GM12872 (cell line): Measurements from ENCODE around the gene PAM16.

ENCODE experiments used
- CTCF ChIP-seq: IDR thresholded peaks from 3 replicates; pipeline ENCODE4 v1.5.1; 2011; ENCODE audit warnings: low read depth, mild to moderate bottlenecking, low read length, moderate library complexity; ENCODE audit not compliant: insufficient read depth

The PAM16 gene

GRCh38 chr16:4318967-4319366 is 32.2 kb downstream of the PAM16 start:
- no peak for TF ChIP-seq CTCF

- TF ChIP-seq CTCF: no peak
These were observed 32.6 kb downstream of the PAM16 start for GRCh38 chr16:4318451-4318910.

GRCh38 chr16:4317532-4318450 is 33.3 kb downstream of the PAM16 start:
- TF ChIP-seq CTCF: no peak

GRCh38 chr16:4316864-4317531 is 34.1 kb downstream of the PAM16 start:
- no peak for TF ChIP-seq CTCF

GRCh38 chr16:4316108-4316863 is 34.8 kb downstream of the PAM16 start:
- TF ChIP-seq CTCF: no peak

DNA sequence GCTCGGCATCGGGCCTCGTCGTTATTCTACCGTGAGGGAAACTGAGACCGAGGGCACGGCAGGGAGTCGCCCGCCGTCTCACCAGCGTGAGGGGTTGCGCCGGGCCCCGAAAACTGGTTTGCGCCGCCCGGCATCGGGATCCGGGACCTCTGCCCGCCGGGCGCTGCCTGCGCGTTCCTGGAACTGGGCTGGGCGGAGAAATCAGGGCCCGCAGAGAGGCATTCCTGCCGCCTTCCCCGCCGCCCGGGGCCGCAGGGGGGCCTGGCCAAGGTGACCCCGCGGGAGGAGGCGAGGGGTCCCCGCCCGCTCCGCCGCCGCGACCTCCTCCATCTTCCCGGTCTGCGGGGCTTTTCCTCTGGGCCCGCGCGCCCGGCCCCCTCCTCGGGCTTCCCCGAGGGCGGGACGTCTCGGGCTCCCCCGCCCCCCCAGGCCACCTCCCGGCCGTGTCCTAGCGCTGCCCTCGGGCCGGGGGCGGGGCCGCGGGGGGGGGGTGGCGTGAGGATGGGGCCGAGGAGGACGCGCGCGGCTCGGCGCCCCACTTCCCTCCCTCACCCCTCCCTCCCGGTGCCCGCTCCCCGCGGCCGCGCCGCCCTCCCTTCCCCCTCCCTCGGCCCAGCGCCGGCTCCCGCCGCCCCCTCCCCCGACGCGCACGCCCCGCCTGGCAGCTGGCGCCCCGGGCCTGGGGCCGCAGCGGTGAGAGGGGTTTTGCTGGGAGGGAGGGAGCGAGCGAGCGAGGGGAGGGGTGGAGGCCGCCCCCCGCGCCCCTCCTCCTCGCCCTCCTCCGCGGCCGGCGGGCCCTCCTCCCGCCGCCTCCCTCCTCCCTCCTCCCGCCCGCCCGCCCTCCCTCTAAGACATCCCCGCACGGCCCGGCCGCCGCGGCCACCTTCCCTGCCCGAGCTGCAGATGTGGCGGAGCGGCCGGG is 35.7 kb downstream of the PAM16 start, which contains the start of gene GLIS2:
TSS of gene GLIS2 (plus strand) at position 882 of the 922 bp plus-strand sequence. CDS start 16,214 bp downstream, outside the sequence.
- TF ChIP-seq CTCF: no peak
